PC-3 (cell line): ENCODE results near the gene NUDT3. TPM values are rescaled to one million over a fixed set of nuclear protein-coding genes. Genes with fewer than 3 reads are reported as not detected.
"Not testable (repeated sequence)": the region's sequence is repeated elsewhere in the genome, so short reads cannot be mapped to it uniquely, and the experiment has no call there.

ENCODE experiments used
- ATAC-seq: fragments of 200-7000 bp; cut with Tn5 transposase; 2 replicates; pipeline ENCODE4 v1.9.1; 2020; ENCODE audit warnings: mild to moderate bottlenecking, moderate library complexity
- BruUV-seq: library from RNA; stranded (reverse); fragments of 400-500 nt; replicated peaks from 2 replicates; lab custom pipeline; 2021; lab: Mats Ljungman, UMichigan
- CTCF ChIA-PET: fragments of 300-600 bp; sonication (Branson Sonifier 250); formaldehyde crosslinking; loops from one replicate; lab custom pipeline; 2022; ENCODE audit warnings: antibody characterized with exemption; lab: Charles Lee
- POLR2A ChIA-PET: fragments of 300-600 bp; sonication (Branson Sonifier 250); formaldehyde crosslinking; loops from one replicate; lab custom pipeline; 2022; ENCODE audit warnings: antibody characterized with exemption; ENCODE audit not compliant: unreplicated experiment; lab: Charles Lee
- DNase-seq: peaks from one replicate; pipeline ENCODE4 v3.0.0-alpha.2; 2015
- H2AFZ ChIP-seq: fragments of 300-600 bp; sonication (generic); 2 replicates; pipeline ENCODE4 v1.6.0; 2016; ENCODE audit warnings: antibody characterized with exemption, low read length
- H3F3A ChIP-seq: fragments of 300-600 bp; sonication (generic); one replicate; pipeline ENCODE4 v1.6.0; 2017; ENCODE audit warnings: antibody characterized with exemption, low read length, control low read depth, mild to moderate bottlenecking; ENCODE audit not compliant: unreplicated experiment
- H3K27ac ChIP-seq: fragments of 300-600 bp; sonication (generic); 2 replicates; pipeline ENCODE4 v1.5.1; 2016; ENCODE audit warnings: mild to moderate bottlenecking, low read length
- H3K27me3 ChIP-seq: fragments of 300-600 bp; sonication (generic); 2 replicates; pipeline ENCODE4 v1.6.1; 2016; ENCODE audit warnings: low read length, mixed read lengths
- H3K36me3 ChIP-seq: fragments of 300-600 bp; sonication (generic); 2 replicates; pipeline ENCODE4 v1.6.1; 2016; ENCODE audit warnings: low read depth, mixed run types, low read length, mixed read lengths
- H3K4me1 ChIP-seq: fragments of 300-600 bp; sonication (generic); 2 replicates; pipeline ENCODE4 v1.5.1; 2016; ENCODE audit warnings: low read length; ENCODE audit not compliant: insufficient read depth
- H3K4me2 ChIP-seq: fragments of 300-600 bp; sonication (generic); 2 replicates; pipeline ENCODE4 v1.6.0; 2016; ENCODE audit warnings: low read length
- H3K4me3 ChIP-seq: fragments of 300-600 bp; sonication (generic); 2 replicates; pipeline ENCODE4 v1.5.1; 2016; ENCODE audit warnings: mild to moderate bottlenecking, low read length, mixed read lengths
- H3K79me2 ChIP-seq: fragments of 300-600 bp; sonication (generic); 2 replicates; pipeline ENCODE4 v1.6.1; 2017; ENCODE audit warnings: low read length, mixed read lengths
- H3K9ac ChIP-seq: fragments of 300-600 bp; sonication (generic); 2 replicates; pipeline ENCODE4 v1.6.0; 2016; ENCODE audit warnings: mild to moderate bottlenecking, low read length
- H3K9me2 ChIP-seq: fragments of 300-600 bp; sonication (generic); replicated peaks from 2 replicates; pipeline ENCODE4 v1.6.1; 2016; ENCODE audit warnings: mixed run types, low read length, mixed read lengths
- H3K9me3 ChIP-seq: fragments of 300-600 bp; sonication (generic); 2 replicates; pipeline ENCODE4 v1.6.1; 2016; ENCODE audit warnings: low read length, mixed read lengths
- H4K20me1 ChIP-seq: fragments of 300-600 bp; sonication (generic); 2 replicates; pipeline ENCODE4 v1.6.1; 2016; ENCODE audit warnings: low read length, mixed read lengths
- CTCF ChIP-seq: fragments of 300-600 bp; sonication (generic); conservative IDR thresholded peaks from 2 replicates; pipeline ENCODE4 v1.5.1; 2017; ENCODE audit warnings: antibody characterized with exemption, low read depth, mild to moderate bottlenecking, low read length
- EZH2 ChIP-seq: fragments of 300-600 bp; sonication (generic); IDR thresholded peaks from one replicate; pipeline ENCODE4 v1.6.1; 2017; ENCODE audit warnings: antibody characterized with exemption, mild to moderate bottlenecking, low read length; ENCODE audit not compliant: unreplicated experiment
- EZH2phosphoT487 ChIP-seq: fragments of 300-600 bp; sonication (generic); IDR thresholded peaks from 2 replicates; pipeline ENCODE4 v1.6.1; 2018; ENCODE audit warnings: mild to moderate bottlenecking, antibody characterized with exemption, low read length, borderline replicate concordance
- intact Hi-C: fragments of 100-400 bp; cut with micrococcal nuclease; formaldehyde crosslinking; loops from 2 replicates; pipeline ENCODE4 v1.9.0; 2023
- total RNA-seq: library from RNA; depleted of rRNA; stranded (reverse); fragments of >200 nt; gene quantifications from 2 replicates; pipeline ENCODE4 v1.2.3, GENCODE V29; 2014

NUDT3 gene
- total RNA-seq, 1 experiment from 2014 or later, result 24.6 TPM

- intact Hi-C loops, result no loop called here
- peaks cover 69% of the 10 kb centered on the region for H3K79me2 ChIP-seq
- H3F3A ChIP-seq, result no peaks in the 10 kb centered on the region
- no peak overlapping the region for H3K27ac ChIP-seq
- no peaks in the 10 kb centered on the region for H3K9me2 ChIP-seq
- TF ChIP-seq EZH2phosphoT487 (no peak), CTCF (no peak), EZH2 (no peak)
- no peaks in the 10 kb centered on the region for H3K27me3 ChIP-seq
- H3K4me1 ChIP-seq, result no peaks in the 10 kb centered on the region
- POLR2A ChIA-PET, result no interaction called here
- H3K4me2 ChIP-seq, result no peak overlapping the region
- no peak overlapping the region for H3K4me3 ChIP-seq
- BruUV-seq, result no TSS peak
- no peaks in the 10 kb centered on the region for H3K36me3 ChIP-seq
- DNase-seq (no peak), ATAC-seq (no peak)
- no peak overlapping the region for H2AFZ ChIP-seq
- H3K9ac ChIP-seq, result no peak overlapping the region
- H4K20me1 ChIP-seq, result 0 out of 2 replicates have a peak, but pooled peaks cover 11% of the 10 kb centered on the region
- CTCF ChIA-PET, result no interaction called here
- no peaks in the 10 kb centered on the region for H3K9me3 ChIP-seq
Measured at GRCh38 chr6:34370361-34370760, 22.1 kb downstream of the NUDT3 start.

- no TSS peak for BruUV-seq
- Histone ChIP-seq H3K9ac (no peak overlapping the region), H3K9me2 (no peaks in the 10 kb centered on the region), H3K9me3 (no peaks in the 10 kb centered on the region), H3K27ac (no peak overlapping the region), H3K4me1 (no peaks in the 10 kb centered on the region), H3K4me3 (no peak overlapping the region), H3K79me2 (peaks cover 69% of the 10 kb centered on the region), H3K4me2 (no peak overlapping the region), H4K20me1 (0 out of 2 replicates have a peak, but pooled peaks cover 9% of the 10 kb centered on the region), H2AFZ (no peak overlapping the region), H3K27me3 (no peaks in the 10 kb centered on the region), H3K36me3 (no peaks in the 10 kb centered on the region), H3F3A (no peaks in the 10 kb centered on the region)
- ChIA-PET CTCF (no interaction called here), POLR2A (no interaction called here)
- TF ChIP-seq EZH2, result no peak
- TF ChIP-seq EZH2phosphoT487, result no peak
- no peak for TF ChIP-seq CTCF
- DNase-seq (no peak), ATAC-seq (no peak)
- intact Hi-C loops, result no loop called here
Measured at GRCh38 chr6:34369385-34369784, 23.1 kb downstream of the NUDT3 start.

- ATAC-seq (no peak), DNase-seq (no peak)
- no TSS peak for BruUV-seq
- H3K4me1 ChIP-seq, result no peaks in the 10 kb centered on the region
- H3K36me3 ChIP-seq, result no peaks in the 10 kb centered on the region
- CTCF ChIA-PET, result no interaction called here
- H3K79me2 ChIP-seq, result peaks cover 83% of the 10 kb centered on the region
- no peak overlapping the region for H2AFZ ChIP-seq
- no peaks in the 10 kb centered on the region for H3F3A ChIP-seq
- no peak overlapping the region for H3K4me2 ChIP-seq
- POLR2A ChIA-PET, result no interaction called here
- H3K4me3 ChIP-seq, result no peak overlapping the region
- peaks cover 23% of the 10 kb centered on the region for H4K20me1 ChIP-seq
- H3K9ac ChIP-seq, result no peak overlapping the region
- H3K9me3 ChIP-seq, result no peaks in the 10 kb centered on the region
- intact Hi-C loops, result no loop called here
- no peak for TF ChIP-seq CTCF
- no peak for TF ChIP-seq EZH2
- TF ChIP-seq EZH2phosphoT487, result no peak
- H3K27me3 ChIP-seq, result no peaks in the 10 kb centered on the region
- H3K9me2 ChIP-seq, result no peaks in the 10 kb centered on the region
- H3K27ac ChIP-seq, result no peak overlapping the region
Measured at GRCh38 chr6:34366639-34366921, 25.9 kb downstream of the NUDT3 start.

GRCh38 chr6:34365781-34366638, 26.5 kb downstream of the NUDT3 start:
- H3K4me2 ChIP-seq, intact Hi-C loops, H3K9ac ChIP-seq, BruUV-seq, H3K27ac ChIP-seq, H3K4me1 ChIP-seq, POLR2A ChIA-PET, H3K9me3 ChIP-seq, H3K36me3 ChIP-seq, DNase-seq, H3K4me3 ChIP-seq, H2AFZ ChIP-seq, CTCF ChIA-PET, H3K9me2 ChIP-seq, H3K27me3 ChIP-seq, H3F3A ChIP-seq: not testable (repeated sequence)
- H3K79me2 ChIP-seq, result peaks cover 84% of the 10 kb centered on the region
- ATAC-seq, result peak; percentile 57
- peaks cover 24% of the 10 kb centered on the region for H4K20me1 ChIP-seq
